ENCODE data around the gene SLFN12L. TPM values are rescaled to one million over a fixed set of nuclear protein-coding genes. Genes with fewer than 3 reads are reported as not detected.
A peak's percentile ranks its signal among the peaks of the same experiment; 100 is the strongest.

Gene SLFN12L
- total and polyA plus RNA-seq, 9 donors: 0.23 to 1.2 (median 0.79) TPM

DNA sequence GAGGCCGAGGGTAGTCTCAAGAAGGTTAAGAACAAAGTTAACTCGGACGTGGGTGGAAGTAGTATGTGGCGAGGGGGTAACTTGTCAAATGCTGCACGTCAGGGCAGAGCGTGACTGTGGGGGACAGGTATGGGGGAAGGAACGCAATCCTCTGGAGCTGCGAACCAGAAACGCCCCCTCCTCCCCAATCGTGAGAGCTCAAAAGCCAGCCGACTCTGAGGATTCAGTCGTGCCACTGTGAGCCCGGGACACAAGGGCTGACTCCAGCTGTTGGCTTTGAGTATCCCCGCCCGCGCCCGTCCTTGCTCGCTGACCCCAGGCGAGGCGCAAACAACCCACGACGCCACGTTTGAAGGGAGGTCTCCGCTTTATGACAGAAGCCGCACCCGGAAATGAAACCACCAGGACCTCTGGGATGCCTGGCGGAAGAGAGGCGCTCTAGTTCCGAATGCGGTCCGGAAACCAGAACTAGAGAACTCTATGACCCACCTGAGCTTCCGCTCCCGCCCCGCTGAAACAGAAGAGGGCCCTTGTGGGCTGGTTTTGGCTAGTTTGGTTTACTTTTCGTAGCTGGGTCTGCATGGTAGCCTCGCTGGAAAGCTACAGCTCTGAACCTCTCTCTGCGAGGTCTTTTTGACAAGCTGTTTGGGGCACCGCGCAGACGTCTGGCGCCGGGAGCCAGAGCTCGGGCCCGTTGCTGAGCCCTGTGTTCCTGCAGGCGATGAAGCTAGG, 40.9 kb upstream of the SLFN12L start, which contains the start of gene PEX12:
Gene PEX12 (minus strand): TSS at position 375 of the 732 bp plus-strand sequence. CDS start 550 bp downstream, outside the sequence.
- DNase-seq: peak; percentile 85 to 90 (median 87)

DNA sequence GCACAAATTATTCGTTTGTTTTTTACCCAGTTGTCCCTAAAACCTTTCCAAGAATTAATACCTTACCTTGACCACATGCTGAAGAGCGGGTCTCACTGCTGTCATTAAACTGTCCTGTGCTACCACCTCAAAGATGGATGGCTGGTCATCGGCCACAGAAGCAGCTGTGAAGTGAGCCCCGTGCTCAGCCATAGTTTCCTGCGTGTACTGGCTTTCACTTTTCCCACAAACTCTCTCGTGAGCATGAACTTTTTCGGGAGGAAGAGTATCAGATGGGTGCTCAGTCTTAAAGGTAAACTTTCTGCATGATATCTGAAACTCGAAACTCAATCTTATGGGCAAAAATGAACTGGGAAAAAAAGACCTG, 40.3 kb upstream of the SLFN12L start:
- Histone ChIP-seq H3K4me1 (ENCODE audit: insufficient read depth) (peaks cover 3% of the 10 kb centered on the region), H3K27ac (peak overlapping the region in 1 of 2 donors; percentile 83), H3K9me3 (no peaks in the 10 kb centered on the region), H3K36me3 (no peaks in the 10 kb centered on the region), H3K27me3 (no peaks in the 10 kb centered on the region), H3K4me3 (peak overlapping the region; percentile 90)
- intact Hi-C loops (cut with DNase I): no loop called here
- TF ChIP-seq, protein P1, sequence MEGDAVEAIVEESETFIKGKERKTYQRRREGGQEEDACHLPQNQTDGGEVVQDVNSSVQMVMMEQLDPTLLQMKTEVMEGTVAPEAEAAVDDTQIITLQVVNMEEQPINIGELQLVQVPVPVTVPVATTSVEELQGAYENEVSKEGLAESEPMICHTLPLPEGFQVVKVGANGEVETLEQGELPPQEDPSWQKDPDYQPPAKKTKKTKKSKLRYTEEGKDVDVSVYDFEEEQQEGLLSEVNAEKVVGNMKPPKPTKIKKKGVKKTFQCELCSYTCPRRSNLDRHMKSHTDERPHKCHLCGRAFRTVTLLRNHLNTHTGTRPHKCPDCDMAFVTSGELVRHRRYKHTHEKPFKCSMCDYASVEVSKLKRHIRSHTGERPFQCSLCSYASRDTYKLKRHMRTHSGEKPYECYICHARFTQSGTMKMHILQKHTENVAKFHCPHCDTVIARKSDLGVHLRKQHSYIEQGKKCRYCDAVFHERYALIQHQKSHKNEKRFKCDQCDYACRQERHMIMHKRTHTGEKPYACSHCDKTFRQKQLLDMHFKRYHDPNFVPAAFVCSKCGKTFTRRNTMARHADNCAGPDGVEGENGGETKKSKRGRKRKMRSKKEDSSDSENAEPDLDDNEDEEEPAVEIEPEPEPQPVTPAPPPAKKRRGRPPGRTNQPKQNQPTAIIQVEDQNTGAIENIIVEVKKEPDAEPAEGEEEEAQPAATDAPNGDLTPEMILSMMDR (IDR thresholded peaks at IDR 0.05): no peak
- TF ChIP-seq EP300 (IDR thresholded peaks at IDR 0.05): no peak
- TF ChIP-seq POLR2A (IDR thresholded peaks at IDR 0.05): no peak
- 1 to 2% (median 2%) methylated on average over 8 of the region's 8 CpGs for WGBS, 3 donors
- no peak for DNase-seq

More for the DNA sequence above, 40.9 kb upstream of the SLFN12L start, which contains the start of gene PEX12:
- TF ChIP-seq EP300 (IDR thresholded peaks at IDR 0.05) (no peak), POLR2A (IDR thresholded peaks at IDR 0.05) (peak; percentile 72)
- WGBS, 3 donors: 0% methylated on average over 45 of the region's 45 CpGs
- intact Hi-C loops (cut with DNase I): no loop called here
- Histone ChIP-seq H3K9me3 (no peaks in the 10 kb centered on the region), H3K4me3 (peak within 1 kb of the TSS; percentile 90), H3K27me3 (no peaks in the 10 kb centered on the region), H3K36me3 (no peaks in the 10 kb centered on the region), H3K4me1 (ENCODE audit: insufficient read depth) (peaks cover 3% of the 10 kb centered on the region), H3K27ac (peak within 1 kb of the TSS in 1 of 2 donors; percentile 83)

DNA sequence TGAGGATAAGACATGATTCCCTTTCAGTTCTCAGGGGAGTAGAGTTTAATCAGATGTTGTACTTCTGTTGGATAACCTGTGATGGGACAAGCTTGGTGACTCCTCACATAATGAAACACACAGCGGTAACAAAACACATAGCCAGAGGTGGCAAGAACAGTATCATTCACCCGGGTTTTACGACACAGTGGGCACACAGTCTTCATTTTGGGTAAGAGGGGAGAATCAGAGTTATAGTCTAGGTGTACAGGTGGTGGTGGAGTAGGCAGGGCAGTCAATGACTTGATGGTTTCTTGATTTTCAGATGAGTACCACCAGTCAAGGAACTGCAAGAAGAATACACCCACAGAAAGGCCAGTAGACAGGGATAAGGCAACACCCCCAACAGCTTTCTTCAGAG, 38.3 kb upstream of the SLFN12L start:
- peaks cover 3% of the 10 kb centered on the region for H3K4me1 ChIP-seq (ENCODE audit: insufficient read depth)
- DNase-seq: no peak
- TF ChIP-seq POLR2A (IDR thresholded peaks at IDR 0.05): no peak
- no peak for TF ChIP-seq EP300 (IDR thresholded peaks at IDR 0.05)
- TF ChIP-seq, protein P1 (IDR thresholded peaks at IDR 0.05): no peak
- no peak overlapping the region for H3K27ac ChIP-seq
- no peaks in the 10 kb centered on the region for H3K36me3 ChIP-seq
- H3K9me3 ChIP-seq: no peaks in the 10 kb centered on the region
- intact Hi-C loops (cut with DNase I): no loop called here
- WGBS, 3 donors: 81 to 94% (median 87%) methylated on average over 3 of the region's 3 CpGs
- H3K4me3 ChIP-seq: no peak overlapping the region
- no peaks in the 10 kb centered on the region for H3K27me3 ChIP-seq

DNA sequence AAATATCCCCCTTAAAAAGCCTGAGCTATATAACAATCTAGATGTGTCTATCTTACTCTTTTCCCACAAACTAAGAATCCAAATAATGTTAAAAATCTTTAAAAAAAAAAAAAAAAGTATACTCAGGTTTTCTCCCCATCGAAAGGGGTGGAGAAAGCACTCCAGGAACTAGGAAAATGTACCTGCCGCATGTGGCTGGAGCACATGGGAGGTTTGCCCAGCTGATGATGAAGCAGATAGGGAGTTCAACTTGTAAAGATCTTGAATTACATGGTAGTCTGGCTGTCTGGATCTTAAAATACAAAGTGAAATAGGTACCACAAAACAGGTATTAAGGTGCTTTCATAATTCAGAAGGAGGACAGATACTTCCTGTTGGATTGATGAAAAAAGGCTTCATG, 31.9 kb upstream of the SLFN12L start:
- TF ChIP-seq EP300 (IDR thresholded peaks at IDR 0.05) (no peak), POLR2A (IDR thresholded peaks at IDR 0.05) (no peak)
- TF ChIP-seq, protein P1 (IDR thresholded peaks at IDR 0.05): no peak
- intact Hi-C loops (cut with DNase I): no loop called here
- WGBS, 3 donors: 88 to 90% (median 89%) methylated on average over 2 of the region's 2 CpGs
- Histone ChIP-seq H3K9me3 (no peaks in the 10 kb centered on the region), H3K27ac (no peak overlapping the region), H3K36me3 (no peaks in the 10 kb centered on the region), H3K4me3 (no peak overlapping the region), H3K4me1 (ENCODE audit: insufficient read depth) (peaks cover 5% of the 10 kb centered on the region), H3K27me3 (no peaks in the 10 kb centered on the region)
- no peak for DNase-seq

DNA sequence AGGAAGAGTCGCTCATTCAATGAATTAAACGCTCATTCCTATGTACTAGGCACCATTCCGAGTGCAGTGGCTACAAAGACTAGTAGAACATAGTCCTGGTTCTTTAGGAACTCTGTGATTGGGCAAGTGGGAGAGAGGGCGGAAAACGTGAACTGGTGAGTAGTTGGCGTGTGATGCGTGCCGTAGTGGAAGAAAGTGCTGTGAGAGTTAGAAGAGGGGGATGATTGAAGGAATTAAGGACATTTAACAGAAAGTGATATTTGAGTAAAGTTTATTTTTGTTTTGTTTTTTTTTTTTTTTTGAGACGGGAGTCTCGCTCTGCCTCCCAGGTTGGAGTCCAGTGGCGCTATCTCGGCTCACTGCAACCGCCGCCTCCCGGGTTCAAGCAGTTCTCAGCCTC, 31.1 kb upstream of the SLFN12L start:
- TF ChIP-seq EP300 (IDR thresholded peaks at IDR 0.05): no peak
- TF ChIP-seq POLR2A (IDR thresholded peaks at IDR 0.05): no peak
- TF ChIP-seq, protein P1 (IDR thresholded peaks at IDR 0.05): no peak
- Histone ChIP-seq H3K36me3 (no peaks in the 10 kb centered on the region), H3K4me3 (peak overlapping the region; percentile 62), H3K4me1 (ENCODE audit: insufficient read depth) (peaks cover 5% of the 10 kb centered on the region), H3K9me3 (no peaks in the 10 kb centered on the region), H3K27me3 (no peaks in the 10 kb centered on the region), H3K27ac (no peak overlapping the region)
- DNase-seq: no peak
- 17 to 24% (median 20%) methylated on average over 15 of the region's 15 CpGs for WGBS, 3 donors
- intact Hi-C loops (cut with DNase I): no loop called here

All from ovary (tissue), 9 donors.